RWPE2 (cell line): ENCODE measurements around the gene PCK1.
"Not testable (repeated sequence)": the region's sequence is repeated elsewhere in the genome, so short reads cannot be mapped to it uniquely, and the experiment has no call there.

Experiments
- ATAC-seq: fragments of 200-7000 bp; cut with Tn5 transposase; 3 replicates; pipeline ENCODE4 v1.9.1; 2021; ENCODE audit warnings: low read depth
- DNase-seq: peaks from one replicate; pipeline ENCODE4 v3.0.0-alpha.2; 2020; ENCODE audit warnings: low spot score
- H3K27ac ChIP-seq: fragments of 450-650 bp; 2 replicates; pipeline ENCODE4 v1.5.1; 2017; ENCODE audit warnings: mild to moderate bottlenecking; ENCODE audit not compliant: poor library complexity, severe bottlenecking
- H3K27me3 ChIP-seq: fragments of 250-450 bp; sonication (Bioruptor Pico); 2 replicates; pipeline ENCODE4 v1.5.1; 2021; ENCODE audit warnings: mild to moderate bottlenecking, moderate library complexity; ENCODE audit not compliant: insufficient read depth, poor library complexity, severe bottlenecking
- H3K36me3 ChIP-seq: fragments of 250-450 bp; sonication (Bioruptor Pico); 2 replicates; pipeline ENCODE4 v1.5.1; 2020; ENCODE audit warnings: low read depth, mild to moderate bottlenecking, moderate library complexity
- H3K4me1 ChIP-seq: fragments of 250-450 bp; sonication (Bioruptor Pico); 2 replicates; pipeline ENCODE4 v1.5.1; 2021; ENCODE audit warnings: mild to moderate bottlenecking, moderate library complexity; ENCODE audit not compliant: insufficient read depth, poor library complexity, severe bottlenecking
- H3K4me3 ChIP-seq: fragments of 250-450 bp; sonication (Bioruptor Pico); 2 replicates; pipeline ENCODE4 v1.5.1; 2021; ENCODE audit warnings: mild to moderate bottlenecking, moderate library complexity; ENCODE audit not compliant: severe bottlenecking
- H3K9me3 ChIP-seq: fragments of 250-450 bp; sonication (Bioruptor Pico); 2 replicates; pipeline ENCODE4 v1.5.1; 2021; ENCODE audit warnings: mild to moderate bottlenecking, moderate library complexity; ENCODE audit not compliant: severe bottlenecking
- CTCF ChIP-seq: fragments of 450-650 bp; IDR thresholded peaks from one replicate; pipeline ENCODE4 v1.5.1; 2017; ENCODE audit warnings: mild to moderate bottlenecking, moderate library complexity; ENCODE audit not compliant: poor library complexity, severe bottlenecking

The PCK1 gene

GRCh38 chr20:57560554-57561355 is at the start of gene PCK1:
PCK1 (plus strand) TSS chr20:57561110; CDS start chr20:57561412, 302 bp downstream.
- H3K4me3 ChIP-seq = no peak within 1 kb of the TSS
- ATAC-seq (peak; percentile 75), DNase-seq (peak; percentile 77)
- no peak within 1 kb of the TSS for H3K27ac ChIP-seq
- H3K27me3 ChIP-seq = peaks cover 93% of the 10 kb centered on the region
- no peaks in the 10 kb centered on the region for H3K9me3 ChIP-seq
- H3K36me3 ChIP-seq = no peaks in the 10 kb centered on the region
- no peak for TF ChIP-seq CTCF
- no peaks in the 10 kb centered on the region for H3K4me1 ChIP-seq

GRCh38 chr20:57511709-57512108 is 49.2 kb upstream of the PCK1 start:
- not testable (repeated sequence) for H3K9me3 ChIP-seq, H3K36me3 ChIP-seq, H3K27me3 ChIP-seq, ATAC-seq, H3K4me3 ChIP-seq, DNase-seq, H3K27ac ChIP-seq, H3K4me1 ChIP-seq

- H3K4me1 ChIP-seq = no peaks in the 10 kb centered on the region
- TF ChIP-seq CTCF = no peak
- no peaks in the 10 kb centered on the region for H3K9me3 ChIP-seq
- H3K27me3 ChIP-seq = peaks cover 6% of the 10 kb centered on the region
- no peak for DNase-seq
- H3K27ac ChIP-seq = no peak overlapping the region
- H3K4me3 ChIP-seq = no peak overlapping the region
- H3K36me3 ChIP-seq = no peaks in the 10 kb centered on the region
- ATAC-seq = no peak
Measured at GRCh38 chr20:57512432-57512831, 48.5 kb upstream of the PCK1 start.

- TF ChIP-seq CTCF = no peak
- no peaks in the 10 kb centered on the region for H3K9me3 ChIP-seq
- ATAC-seq = peak; percentile 28; the same call in 2 of the 3 replicates
- H3K27ac ChIP-seq = no peak overlapping the region
- H3K4me1 ChIP-seq = no peaks in the 10 kb centered on the region
- no peak for DNase-seq
- no peak overlapping the region for H3K4me3 ChIP-seq
- no peaks in the 10 kb centered on the region for H3K36me3 ChIP-seq
- peaks cover 5% of the 10 kb centered on the region for H3K27me3 ChIP-seq
Measured at GRCh38 chr20:57513199-57513598, 47.7 kb upstream of the PCK1 start.

DNA sequence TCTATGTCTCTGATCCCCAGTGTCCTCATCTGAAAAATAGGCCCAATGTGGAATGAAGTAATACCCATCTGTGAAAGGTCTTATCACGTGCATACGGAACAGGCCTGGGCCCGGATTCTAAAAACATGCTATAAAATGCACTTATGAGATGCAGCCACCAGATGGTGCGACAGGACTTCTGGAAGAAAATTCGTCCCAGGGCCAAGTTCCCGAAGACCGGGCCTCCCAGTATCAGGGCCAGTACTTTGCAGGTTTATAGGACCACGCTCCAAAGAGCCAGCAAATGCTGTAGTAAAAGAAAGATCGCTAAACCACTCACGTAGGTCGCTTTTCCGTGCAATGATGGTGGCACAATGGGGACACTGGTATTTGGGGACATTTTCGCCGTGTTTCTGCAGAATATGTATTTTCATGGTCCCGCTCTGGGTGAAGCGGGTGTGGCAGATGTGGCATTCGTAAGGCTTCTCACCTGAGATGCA is 46.6 kb upstream of the PCK1 start:
- peak; percentile 80 for DNase-seq
- no peaks in the 10 kb centered on the region for H3K9me3 ChIP-seq
- H3K27me3 ChIP-seq = peaks cover 15% of the 10 kb centered on the region
- H3K27ac ChIP-seq = no peak overlapping the region
- H3K36me3 ChIP-seq = no peaks in the 10 kb centered on the region
- H3K4me1 ChIP-seq = no peaks in the 10 kb centered on the region
- peak; percentile 65 for ATAC-seq
- H3K4me3 ChIP-seq = no peak overlapping the region
- peak; percentile 100 for TF ChIP-seq CTCF
